Adrenal gland (tissue), 5 donors: ENCODE measurements around the gene SHCBP1L.

Experiments used
- CTCF ChIP-seq, 6 experiments: fragments of 450-650 bp in 4 of 6; fragments of 200-600 bp in 2 of 6; sonication (generic) in 1 of 6; IDR thresholded peaks; 1 replicate in 5 of 6; 2 replicates in 1 of 6; pipeline versions ENCODE4 v1.5.1 to v1.8.0; 2016 to 2021; ENCODE audit warnings: antibody characterized with exemption in 6 of 6, mild to moderate bottlenecking in 2 of 6, moderate library complexity in 1 of 6
- POLR2A ChIP-seq, 2 donors: fragments of 450-650 bp; IDR thresholded peaks; one replicate each; pipeline ENCODE4 v1.6.1; 2017; ENCODE audit warnings: antibody characterized with exemption in 2 of 2, mild to moderate bottlenecking in 2 of 2, moderate library complexity in 1 of 2
- donor health status: DM: no; HTN: no; CAD: no.

- TF ChIP-seq CTCF (IDR thresholded peaks at IDR 0.05) (no peak), POLR2A (IDR thresholded peaks at IDR 0.05) (no peak)
These were observed 39.6 kb downstream of the SHCBP1L start for GRCh38 chr1:182913401-182913800.
